ENCODE measurements around the gene CRACR2A. TPM values are rescaled to one million over a fixed set of nuclear protein-coding genes. Genes with fewer than 3 reads are reported as not detected.

CRACR2A gene
- total and polyA plus RNA-seq, 10 of the 15 experiments (the other 5 are each of a cell fraction or from before 2014, with no cell fraction given) = 2.1 to 18.0 (median 13.2) TPM

DNA sequence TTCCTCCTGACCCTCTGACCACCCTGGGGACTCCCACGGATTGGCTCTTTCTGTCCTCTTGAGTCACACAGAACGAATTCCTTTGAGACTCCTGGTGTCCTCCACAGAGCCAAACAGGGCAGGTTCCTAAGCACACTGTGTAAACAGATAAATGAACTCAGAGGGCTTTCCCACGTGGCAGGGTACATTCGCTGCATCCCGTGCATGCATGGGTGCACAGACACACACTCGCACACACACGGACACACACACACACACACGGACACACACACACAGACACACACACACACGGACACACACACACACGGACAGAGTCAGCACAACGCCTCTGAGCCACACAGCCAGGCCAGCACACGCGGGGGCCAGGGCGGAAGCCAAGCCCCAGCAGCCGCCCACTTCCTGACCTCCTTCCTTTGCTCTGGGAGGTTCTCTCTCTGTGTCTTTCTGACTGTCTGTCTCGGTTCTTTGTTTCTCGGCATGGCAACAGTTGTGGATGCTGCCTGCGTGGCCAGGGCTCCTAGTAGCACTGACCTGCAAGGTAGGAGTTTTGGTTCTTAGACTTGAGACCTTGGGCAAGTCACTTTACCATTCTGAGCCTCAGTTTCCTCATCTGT is 706 bp downstream of the CRACR2A start (continued):
- TF ChIP-seq BCL3 (IDR thresholded peaks at IDR 0.05; ENCODE audit: borderline replicate concordance, insufficient read depth, low read depth, low read length, poor library complexity, severe bottlenecking) (no peak), ZNF384 (IDR thresholded peaks at IDR 0.05; ENCODE audit: borderline replicate concordance, low read depth, low read length) (no peak), ZBED1 (IDR thresholded peaks at IDR 0.05; ENCODE audit: borderline replicate concordance) (peak; percentile 36; the same call in 1 of the 2 replicates), ZNF592 (IDR thresholded peaks at IDR 0.05) (no peak), ZSCAN29 (IDR thresholded peaks at IDR 0.05) (no peak), TAF1 (IDR thresholded peaks at IDR 0.05; ENCODE audit: borderline replicate concordance, low read depth, low read length) (peak; percentile 80; the same call in 1 of the 2 replicates), ELK1 (IDR thresholded peaks at IDR 0.05; ENCODE audit: low read depth, low read length) (peak; percentile 24; the same call in 1 of the 2 replicates), SUPT20H (IDR thresholded peaks at IDR 0.05; ENCODE audit: borderline replicate concordance, control insufficient read depth, low read depth, low read length) (no peak), STAT3 (IDR thresholded peaks at IDR 0.05; ENCODE audit: low read depth, low read length) (no peak), NFIC (IDR thresholded peaks at IDR 0.05; ENCODE audit: low read depth, low read length) (no peak), MTA3 (IDR thresholded peaks at IDR 0.05; ENCODE audit: borderline replicate concordance, low read length) (no peak; the same call in 1 of the 2 replicates), MEF2A (IDR thresholded peaks at IDR 0.05; ENCODE audit: insufficient read depth, low read depth, low read length) (no peak), LARP7 (IDR thresholded peaks at IDR 0.05) (no peak), CHD4 (IDR thresholded peaks at IDR 0.05) (no peak), ZBTB11 (CRISPR knock-in tag; IDR thresholded peaks at IDR 0.05) (no peak), ZNF217 (IDR thresholded peaks at IDR 0.05) (no peak), FOXK2 (IDR thresholded peaks at IDR 0.05) (no peak)
- TF ChIP-seq, protein P1, sequence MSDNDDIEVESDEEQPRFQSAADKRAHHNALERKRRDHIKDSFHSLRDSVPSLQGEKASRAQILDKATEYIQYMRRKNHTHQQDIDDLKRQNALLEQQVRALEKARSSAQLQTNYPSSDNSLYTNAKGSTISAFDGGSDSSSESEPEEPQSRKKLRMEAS (IDR thresholded peaks at IDR 0.05; ENCODE audit: low read depth, low read length) = peak; percentile 84

All from GM12878 (cell line).